Prostate gland (tissue), 2 donors: ENCODE results near the gene CHST6.

Experiments used
- CTCF ChIP-seq, 4 experiments: fragments of 200-600 bp in 2 of 4; fragments of 450-650 bp in 2 of 4; sonication (generic) in 2 of 4; IDR thresholded peaks; 1 replicate in 3 of 4; 2 replicates in 1 of 4; pipeline ENCODE4 v1.5.1; 2016 to 2019; ENCODE audit warnings: antibody characterized with exemption in 4 of 4, mild to moderate bottlenecking in 2 of 4, moderate library complexity in 2 of 4
- POLR2A ChIP-seq: fragments of 450-650 bp; IDR thresholded peaks from one replicate; pipeline ENCODE4 v1.6.1; 2016; ENCODE audit warnings: antibody characterized with exemption, mild to moderate bottlenecking

GRCh38 chr16:75537776-75538175 lies 42.5 kb upstream of the CHST6 start:
- TF ChIP-seq POLR2A: no peak
- no peak for TF ChIP-seq CTCF (IDR thresholded peaks at IDR 0.05)
